Fibroblast of villous mesenchyme (primary cell): ENCODE measurements around the gene LYZ. TPM values are rescaled to one million over a fixed set of nuclear protein-coding genes. Genes with fewer than 3 reads are reported as not detected.

ENCODE experiments used
- DNase-seq: peaks from one replicate; pipeline ENCODE4 v3.0.0-alpha.2; 2010; ENCODE audit warnings: low read depth
- H3K4me3 ChIP-seq: 2 replicates; pipeline ENCODE4 v1.5.1; 2011; ENCODE audit warnings: low read depth, mild to moderate bottlenecking, low read length
- CTCF ChIP-seq: IDR thresholded peaks from 2 replicates; pipeline ENCODE4 v1.5.1; 2012; ENCODE audit warnings: low read depth, mild to moderate bottlenecking, low read length; ENCODE audit not compliant: insufficient read depth
- total RNA-seq: library from RNA; depleted of rRNA; stranded (reverse); fragments of >200 nt; gene quantifications from 2 replicates; pipeline ENCODE4 v1.2.3, GENCODE V29; 2012

Gene LYZ
- total RNA-seq, 1 donor = not detected

- no peak for TF ChIP-seq CTCF
- H3K4me3 ChIP-seq = no peak overlapping the region
- DNase-seq = no peak
These were observed 7.3 kb downstream of the LYZ start for GRCh38 chr12:69355363-69356028.

- H3K4me3 ChIP-seq = peak within 1 kb of the TSS; percentile 88
- TF ChIP-seq CTCF = no peak
- peak; percentile 88 for DNase-seq
These were observed 11.6 kb downstream of the LYZ start, which contains the start of gene YEATS4 for GRCh38 chr12:69359531-69360347. YEATS4 (plus strand) TSS chr12:69359743; CDS start chr12:69359973, 230 bp downstream.

GRCh38 chr12:69360348-69360672 is 12.1 kb downstream of the LYZ start:
- peak overlapping the region; percentile 88 for H3K4me3 ChIP-seq
- no peak for TF ChIP-seq CTCF
- no peak for DNase-seq

- H3K4me3 ChIP-seq = no peak overlapping the region
- TF ChIP-seq CTCF = no peak
- no peak for DNase-seq
These were observed 18.6 kb downstream of the LYZ start for GRCh38 chr12:69366796-69367195.

- DNase-seq = no peak
- TF ChIP-seq CTCF = no peak
- H3K4me3 ChIP-seq = no peak overlapping the region
These were observed 20.0 kb downstream of the LYZ start for GRCh38 chr12:69368171-69368570.

- no peak overlapping the region for H3K4me3 ChIP-seq
- TF ChIP-seq CTCF = no peak
- DNase-seq = no peak
These were observed 34.9 kb downstream of the LYZ start for GRCh38 chr12:69383074-69383473.
